GM12878 (cell line): Measurements from ENCODE around the gene ADD2. TPM values are rescaled to one million over a fixed set of nuclear protein-coding genes. Genes with fewer than 3 reads are reported as not detected.

Source experiments
- ATAC-seq: fragments of 200-7000 bp; cut with Tn5 transposase; 3 replicates; pipeline ENCODE4 v1.9.1; 2020; ENCODE audit warnings: mild to moderate bottlenecking, moderate library complexity
- BruUV-seq: library from RNA; stranded (reverse); fragments of 400-500 nt; replicated peaks from 2 replicates; lab custom pipeline; 2021; lab: Mats Ljungman, UMichigan
- CTCF ChIA-PET: fragments of 300-600 bp; sonication (Branson Sonifier 250); formaldehyde crosslinking; extraction: SDS; loops from one replicate; lab custom pipeline; 2021; ENCODE audit warnings: inconsistent platforms; lab: Yijun Ruan, JAX
- POLR2A ChIA-PET: fragments of 350-600 bp; formaldehyde crosslinking; extraction: SDS; loops from one replicate; lab custom pipeline; 2021; ENCODE audit warnings: inconsistent platforms; lab: Charles Lee
- RAD21 ChIA-PET: fragments of 300-600 bp; sonication (Branson Sonifier 250); formaldehyde crosslinking; loops from one replicate; lab custom pipeline; 2023; ENCODE audit warnings: antibody characterized with exemption; ENCODE audit not compliant: unreplicated experiment; lab: Charles Lee
- SMC1A ChIA-PET: fragments of 300-600 bp; sonication (Branson Sonifier 250); formaldehyde crosslinking; loops from one replicate; lab custom pipeline; 2023; ENCODE audit not compliant: unreplicated experiment, uncharacterized antibody; lab: Charles Lee
- DNase-seq: peaks from one replicate; pipeline ENCODE4 v3.0.0-alpha.2; 2011; ENCODE audit warnings: low read depth, low spot score
- FAIRE-seq: peaks from 3 replicates; lab custom pipeline; 2011; peaks lifted over from hg19 to GRCh38; lab: Jason Lieb, UNC
- H2AFZ ChIP-seq: 2 replicates; pipeline ENCODE4 v1.6.0; 2011; ENCODE audit warnings: low read depth, low read length, control low read depth; ENCODE audit not compliant: control insufficient read depth
- H3K27ac ChIP-seq: 2 replicates; pipeline ENCODE4 v1.5.1; 2011; ENCODE audit warnings: control low read depth; ENCODE audit not compliant: control insufficient read depth, insufficient read depth
- H3K27me3 ChIP-seq, 2 experiments: replicated peaks in 1 of 2; 2 replicates each; pipeline versions ENCODE4 v1.6.0 to v1.6.1; 2011; ENCODE audit warnings: low read length in 1 of 2; ENCODE audit not compliant: control insufficient read depth in 2 of 2, insufficient read depth in 2 of 2
- H3K36me3 ChIP-seq, 2 experiments: 2 replicates each; pipeline ENCODE4 v1.5.1; 2011; ENCODE audit warnings: low read length in 1 of 2; ENCODE audit not compliant: control insufficient read depth in 2 of 2, insufficient read depth in 2 of 2
- H3K4me1 ChIP-seq: 2 replicates; pipeline ENCODE4 v1.6.1; 2011; ENCODE audit warnings: mild to moderate bottlenecking, low read length, moderate library complexity, mixed read lengths; ENCODE audit not compliant: control insufficient read depth, insufficient read depth
- H3K4me2 ChIP-seq: 2 replicates; pipeline ENCODE4 v1.6.0; 2011; ENCODE audit warnings: control low read depth; ENCODE audit not compliant: control insufficient read depth, insufficient read depth
- H3K4me3 ChIP-seq: fragments of 200-600 bp; sonication (generic); 2 replicates; pipeline ENCODE4 v1.5.1; 2016
- H3K79me2 ChIP-seq: 2 replicates; pipeline ENCODE4 v1.6.0; 2011; ENCODE audit warnings: low read length; ENCODE audit not compliant: control insufficient read depth, insufficient read depth
- H3K9ac ChIP-seq: 2 replicates; pipeline ENCODE4 v1.8.0; 2011; ENCODE audit warnings: low read length, control low read depth, mixed read lengths; ENCODE audit not compliant: control insufficient read depth, insufficient read depth
- H3K9me3 ChIP-seq: replicated peaks from 3 replicates; pipeline ENCODE4 v1.5.1; 2011; ENCODE audit warnings: mild to moderate bottlenecking, low read length; ENCODE audit not compliant: control insufficient read depth, insufficient read depth
- H4K20me1 ChIP-seq: 2 replicates; pipeline ENCODE4 v1.6.0; 2011; ENCODE audit not compliant: control insufficient read depth, insufficient read depth
- ASH2L ChIP-seq: fragments of 300-600, 200-600 bp; sonication (generic); IDR thresholded peaks from 2 replicates; pipeline ENCODE4 v1.6.1; 2017; ENCODE audit warnings: low read depth, mild to moderate bottlenecking, borderline replicate concordance
- BHLHE40 ChIP-seq, 2 experiments: fragments of 450-650 bp in 1 of 2; IDR thresholded peaks; 2 replicates each; pipeline ENCODE4 v1.6.1; 2011 to 2017; ENCODE audit warnings: low read depth in 2 of 2, borderline replicate concordance in 1 of 2, improper control_type of control experiment in 1 of 2, low read length in 1 of 2, mild to moderate bottlenecking in 1 of 2
- CBFB ChIP-seq: IDR thresholded peaks from 2 replicates; pipeline ENCODE4 v1.6.1; 2016; ENCODE audit warnings: antibody characterized with exemption, low read depth
- CBX5 ChIP-seq: sonication (generic); IDR thresholded peaks from 2 replicates; pipeline ENCODE4 v1.6.1; 2016; ENCODE audit warnings: low read depth, moderate library complexity, mild to moderate bottlenecking, inconsistent platforms
- HCFC1 ChIP-seq: fragments of 150-350 bp; IDR thresholded peaks from 2 replicates; pipeline ENCODE4 v1.6.1; 2014; ENCODE audit warnings: low read length
- NR2F1 ChIP-seq: fragments of 450-650 bp; conservative IDR thresholded peaks from 2 replicates; pipeline ENCODE4 v1.6.1; 2017; ENCODE audit warnings: mild to moderate bottlenecking
- PML ChIP-seq: IDR thresholded peaks from 2 replicates; pipeline ENCODE4 v1.6.1; 2012; ENCODE audit warnings: low read length, inconsistent platforms
- POLR2AphosphoS5 ChIP-seq: IDR thresholded peaks from 2 replicates; pipeline ENCODE4 v1.6.1; 2011; ENCODE audit warnings: mild to moderate bottlenecking, low read length, inconsistent platforms
- SMAD1 ChIP-seq: fragments of 450-650 bp; IDR thresholded peaks from 2 replicates; pipeline ENCODE4 v1.6.1; 2018; ENCODE audit warnings: mild to moderate bottlenecking, low read depth; ENCODE audit not compliant: partially characterized antibody
- TARDBP ChIP-seq: IDR thresholded peaks from 2 replicates; pipeline ENCODE4 v1.6.1; 2016; ENCODE audit warnings: borderline replicate concordance
- ZBED1 ChIP-seq: IDR thresholded peaks from 2 replicates; pipeline ENCODE4 v1.6.1; 2016; ENCODE audit warnings: borderline replicate concordance
- ZNF274 ChIP-seq: IDR thresholded peaks from one replicate; pipeline ENCODE4 v1.8.0; 2011; ENCODE audit not compliant: insufficient read length, insufficient read depth
- WGBS: methylation state at CpG from one replicate; pipeline ENCODE4 v1.1.6; 2016; ENCODE audit warnings: low lambda C conversion rate; ENCODE audit not compliant: insufficient replicate concordance, insufficient coverage; ENCODE audit errors: missing lambda C conversion rate; 5-methylcytosine and 5-hydroxymethylcytosine counted together
- in situ Hi-C: fragments of 300-500 bp; cut with MboI; formaldehyde crosslinking; loops from 9 replicates; pipeline ENCODE4 v1.14.3; 2018; ENCODE audit warnings: mixed read lengths
- intact Hi-C: fragments of 100-400 bp; cut with micrococcal nuclease; formaldehyde crosslinking; loops from one replicate; pipeline ENCODE4 v1.14.2; 2022; ENCODE audit not compliant: unreplicated experiment
- polyA plus RNA-seq, 11 experiments: library from polyadenylated mRNA; depleted of rRNA in 4 of 11; unstranded in 6 of 11; stranded (reverse) in 5 of 11; fragments of >200 nt; fragmentation: Nextera tagmentation in 4 of 11; fragmentation: Illumina TruSeq in 1 of 11; extraction: Ambion mirVana in 4 of 11; extraction: Trizol in 1 of 11; gene quantifications; 1 replicate in 1 of 11; 2 replicates in 10 of 11; pipeline versions ENCODE4 v1.2.1 to v1.2.3, GENCODE V29; 2011 to 2016; ENCODE audit warnings: inconsistent platforms in 2 of 11, missing spikeins in 2 of 11, low read depth in 1 of 11
- total RNA-seq, 4 experiments: library from RNA; depleted of rRNA in 3 of 4; stranded (reverse); fragments of >200 nt in 3 of 4; fragmentation: Illumina TruSeq in 1 of 4; extraction: Trizol in 1 of 4; gene quantifications; 2 replicates each; pipeline versions ENCODE4 v1.2.1 to v1.2.3, GENCODE V29; 2013 to 2021
- TF ChIP-seq, protein P1 (sequence below): fragments of 450-650 bp; IDR thresholded peaks from 2 replicates; pipeline ENCODE4 v1.6.1; 2014; ENCODE audit warnings: mild to moderate bottlenecking
- TF ChIP-seq, protein P2 (sequence below): fragments of 450-650 bp; formaldehyde crosslinking; IDR thresholded peaks from 2 replicates; pipeline ENCODE4 v1.4.0; 2020; ENCODE audit warnings: mild to moderate bottlenecking, moderate library complexity
- TF ChIP-seq, protein P3 (sequence below): IDR thresholded peaks from 2 replicates; pipeline ENCODE4 v1.6.1; 2011; ENCODE audit warnings: low read depth, low read length, improper control_type of control experiment, borderline replicate concordance
- TF ChIP-seq, protein P4 (sequence below): IDR thresholded peaks from 2 replicates; pipeline ENCODE4 v1.6.1; 2012; ENCODE audit warnings: low read depth, low read length, improper control_type of control experiment

ADD2 gene
- total and polyA plus RNA-seq, 10 of the 15 experiments (the other 5 are each of a cell fraction or from before 2014, with no cell fraction given) = 0.05 to 0.13 (median 0.08) TPM; not detected in 7

DNA sequence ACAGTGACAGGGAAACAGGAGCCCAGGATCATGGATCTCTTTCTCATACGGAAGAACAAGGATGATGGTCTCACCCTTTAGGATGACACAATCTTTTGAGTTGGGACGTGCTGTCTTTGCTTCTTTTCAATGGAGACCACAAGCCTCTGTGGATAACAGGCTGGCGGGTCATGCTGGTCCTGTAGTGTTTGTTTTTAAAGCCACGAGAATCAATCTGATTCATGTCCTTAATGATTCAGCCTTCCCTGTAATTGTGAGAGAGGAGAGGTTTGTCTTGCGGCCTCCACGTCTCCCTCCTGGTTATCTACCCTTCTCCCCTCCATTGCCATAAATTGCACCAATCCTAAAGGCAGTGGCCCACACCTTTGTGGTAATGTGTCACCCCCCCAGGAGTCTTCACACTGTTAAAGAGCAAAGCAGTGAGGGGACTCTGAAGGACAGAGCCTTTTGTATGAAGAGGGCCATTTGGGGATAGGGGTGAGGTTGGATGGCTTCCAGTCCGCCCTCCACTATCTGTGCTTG, 126.7 kb downstream of the ADD2 start (continued):
- TF ChIP-seq BHLHE40 (IDR thresholded peaks at IDR 0.05; ENCODE audit: borderline replicate concordance in 1 of 2, low read depth in 2 of 2, low read length in 1 of 2) = no peak

DNA sequence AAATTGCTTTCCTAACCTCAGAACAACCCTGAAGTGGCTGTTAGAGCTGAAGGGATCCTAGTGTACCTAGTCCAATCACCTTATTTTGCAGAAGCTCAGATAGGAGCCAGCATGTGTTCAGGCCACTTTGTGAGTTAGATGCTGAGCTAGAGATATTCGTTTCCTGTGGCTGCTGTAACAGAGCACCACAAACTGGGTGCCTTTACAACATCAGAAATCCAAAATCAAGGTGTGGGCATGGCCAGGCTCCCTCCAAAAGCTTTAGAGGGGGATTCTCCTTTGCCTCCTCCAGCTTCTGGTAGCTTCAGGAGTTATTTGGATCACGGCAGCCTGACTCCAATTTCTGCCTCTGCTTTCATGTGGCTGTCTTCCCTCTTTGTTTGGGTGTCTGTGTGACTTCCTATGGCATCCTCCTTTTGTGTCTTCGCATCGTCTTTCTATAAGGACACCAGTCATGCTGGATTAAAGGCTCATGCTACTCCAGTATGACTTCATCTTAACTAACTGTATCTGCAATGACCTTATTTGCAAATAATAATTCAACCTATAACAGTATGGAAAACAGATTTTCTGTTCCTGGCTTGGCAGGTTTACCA, 128.1 kb downstream of the ADD2 start:
- H3K9me3 ChIP-seq = no peaks in the 10 kb centered on the region
- no peaks in the 10 kb centered on the region for H3K36me3 ChIP-seq
- no peaks in the 10 kb centered on the region for H4K20me1 ChIP-seq
- no peak overlapping the region for H2AFZ ChIP-seq
- peaks cover 0 to 2% of the 10 kb centered on the region in 2 experiments; a peak in 1 of 4 replicates for H3K27me3 ChIP-seq
- CTCF ChIA-PET = interaction anchor here (1.1 to 1.8 kb wide), 2 partner anchors 335 to 415 kb away, joined by 3 to 7 read pairs; no protein-coding TSS in a partner anchor
- FAIRE-seq (no peak), DNase-seq (no peak), ATAC-seq (no peak)
- H3K4me1 ChIP-seq = no peaks in the 10 kb centered on the region
- intact Hi-C loops (no loop called here), in situ Hi-C loops (no loop called here)
- SMC1A ChIA-PET = interaction anchor here (0.6 to 2.7 kb wide), 2 partner anchors 60 to 335 kb away, joined by 3 to 8 read pairs; no protein-coding TSS in a partner anchor
- H3K27ac ChIP-seq = no peak overlapping the region
- no peak overlapping the region for H3K9ac ChIP-seq
- WGBS = 23% methylated on average over 4 of the region's 4 CpGs
- H3K4me3 ChIP-seq = no peak overlapping the region
- POLR2A ChIA-PET = no interaction called here
- no peak overlapping the region for H3K4me2 ChIP-seq
- BruUV-seq = no TSS peak
- RAD21 ChIA-PET = interaction anchor here (1.1 kb wide), 1 partner anchor 336 kb away, joined by 5 read pairs; no protein-coding TSS in a partner anchor
- no peaks in the 10 kb centered on the region for H3K79me2 ChIP-seq
- TF ChIP-seq ASH2L (no peak), TARDBP (no peak), PML (no peak), SMAD1 (no peak), HCFC1 (no peak), CBX5 (no peak), CBFB (no peak), NR2F1 (no peak), ZNF274 (no peak), ZBED1 (no peak), POLR2AphosphoS5 (no peak)
- TF ChIP-seq, protein P1, sequence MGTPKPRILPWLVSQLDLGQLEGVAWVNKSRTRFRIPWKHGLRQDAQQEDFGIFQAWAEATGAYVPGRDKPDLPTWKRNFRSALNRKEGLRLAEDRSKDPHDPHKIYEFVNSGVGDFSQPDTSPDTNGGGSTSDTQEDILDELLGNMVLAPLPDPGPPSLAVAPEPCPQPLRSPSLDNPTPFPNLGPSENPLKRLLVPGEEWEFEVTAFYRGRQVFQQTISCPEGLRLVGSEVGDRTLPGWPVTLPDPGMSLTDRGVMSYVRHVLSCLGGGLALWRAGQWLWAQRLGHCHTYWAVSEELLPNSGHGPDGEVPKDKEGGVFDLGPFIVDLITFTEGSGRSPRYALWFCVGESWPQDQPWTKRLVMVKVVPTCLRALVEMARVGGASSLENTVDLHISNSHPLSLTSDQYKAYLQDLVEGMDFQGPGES = no peak
- TF ChIP-seq, protein P2, sequence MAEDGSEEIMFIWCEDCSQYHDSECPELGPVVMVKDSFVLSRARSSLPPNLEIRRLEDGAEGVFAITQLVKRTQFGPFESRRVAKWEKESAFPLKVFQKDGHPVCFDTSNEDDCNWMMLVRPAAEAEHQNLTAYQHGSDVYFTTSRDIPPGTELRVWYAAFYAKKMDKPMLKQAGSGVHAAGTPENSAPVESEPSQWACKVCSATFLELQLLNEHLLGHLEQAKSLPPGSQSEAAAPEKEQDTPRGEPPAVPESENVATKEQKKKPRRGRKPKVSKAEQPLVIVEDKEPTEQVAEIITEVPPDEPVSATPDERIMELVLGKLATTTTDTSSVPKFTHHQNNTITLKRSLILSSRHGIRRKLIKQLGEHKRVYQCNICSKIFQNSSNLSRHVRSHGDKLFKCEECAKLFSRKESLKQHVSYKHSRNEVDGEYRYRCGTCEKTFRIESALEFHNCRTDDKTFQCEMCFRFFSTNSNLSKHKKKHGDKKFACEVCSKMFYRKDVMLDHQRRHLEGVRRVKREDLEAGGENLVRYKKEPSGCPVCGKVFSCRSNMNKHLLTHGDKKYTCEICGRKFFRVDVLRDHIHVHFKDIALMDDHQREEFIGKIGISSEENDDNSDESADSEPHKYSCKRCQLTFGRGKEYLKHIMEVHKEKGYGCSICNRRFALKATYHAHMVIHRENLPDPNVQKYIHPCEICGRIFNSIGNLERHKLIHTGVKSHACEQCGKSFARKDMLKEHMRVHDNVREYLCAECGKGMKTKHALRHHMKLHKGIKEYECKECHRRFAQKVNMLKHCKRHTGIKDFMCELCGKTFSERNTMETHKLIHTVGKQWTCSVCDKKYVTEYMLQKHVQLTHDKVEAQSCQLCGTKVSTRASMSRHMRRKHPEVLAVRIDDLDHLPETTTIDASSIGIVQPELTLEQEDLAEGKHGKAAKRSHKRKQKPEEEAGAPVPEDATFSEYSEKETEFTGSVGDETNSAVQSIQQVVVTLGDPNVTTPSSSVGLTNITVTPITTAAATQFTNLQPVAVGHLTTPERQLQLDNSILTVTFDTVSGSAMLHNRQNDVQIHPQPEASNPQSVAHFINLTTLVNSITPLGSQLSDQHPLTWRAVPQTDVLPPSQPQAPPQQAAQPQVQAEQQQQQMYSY = no peak
- TF ChIP-seq, protein P3, sequence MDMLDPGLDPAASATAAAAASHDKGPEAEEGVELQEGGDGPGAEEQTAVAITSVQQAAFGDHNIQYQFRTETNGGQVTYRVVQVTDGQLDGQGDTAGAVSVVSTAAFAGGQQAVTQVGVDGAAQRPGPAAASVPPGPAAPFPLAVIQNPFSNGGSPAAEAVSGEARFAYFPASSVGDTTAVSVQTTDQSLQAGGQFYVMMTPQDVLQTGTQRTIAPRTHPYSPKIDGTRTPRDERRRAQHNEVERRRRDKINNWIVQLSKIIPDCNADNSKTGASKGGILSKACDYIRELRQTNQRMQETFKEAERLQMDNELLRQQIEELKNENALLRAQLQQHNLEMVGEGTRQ = no peak
- TF ChIP-seq, protein P4, sequence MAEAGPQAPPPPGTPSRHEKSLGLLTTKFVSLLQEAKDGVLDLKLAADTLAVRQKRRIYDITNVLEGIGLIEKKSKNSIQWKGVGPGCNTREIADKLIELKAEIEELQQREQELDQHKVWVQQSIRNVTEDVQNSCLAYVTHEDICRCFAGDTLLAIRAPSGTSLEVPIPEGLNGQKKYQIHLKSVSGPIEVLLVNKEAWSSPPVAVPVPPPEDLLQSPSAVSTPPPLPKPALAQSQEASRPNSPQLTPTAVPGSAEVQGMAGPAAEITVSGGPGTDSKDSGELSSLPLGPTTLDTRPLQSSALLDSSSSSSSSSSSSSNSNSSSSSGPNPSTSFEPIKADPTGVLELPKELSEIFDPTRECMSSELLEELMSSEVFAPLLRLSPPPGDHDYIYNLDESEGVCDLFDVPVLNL = no peak
